HuH-7.5 (cell line): ENCODE measurements around the gene ZIC5.
A peak's percentile ranks its signal among the peaks of the same experiment; 100 is the strongest.

Experiments
- DNase-seq: peaks from one replicate; pipeline ENCODE4 v3.0.0; 2011; ENCODE audit warnings: low spot score

The ZIC5 gene

GRCh38 chr13:99975626-99976025, 4.1 kb upstream of the ZIC5 start:
- DNase-seq = no peak

- no peak for DNase-seq
Observed at GRCh38 chr13:99974939-99975561, 3.5 kb upstream of the ZIC5 start.

- no peak for DNase-seq
Observed at GRCh38 chr13:99974296-99974938, 2.9 kb upstream of the ZIC5 start.

- DNase-seq = no peak
Observed at GRCh38 chr13:99973808-99974185, 2.2 kb upstream of the ZIC5 start.

GRCh38 chr13:99973163-99973807, 1.7 kb upstream of the ZIC5 start:
- no peak for DNase-seq

GRCh38 chr13:99972190-99972731, 694 bp upstream of the ZIC5 start:
- no peak for DNase-seq

- DNase-seq = no peak
Observed at GRCh38 chr13:99970651-99971575, 654 bp downstream of the ZIC5 start.

GRCh38 chr13:99969919-99970650, 1.5 kb downstream of the ZIC5 start:
- DNase-seq = peak; percentile 83

- no peak for DNase-seq
Observed at GRCh38 chr13:99969453-99969918, 2.1 kb downstream of the ZIC5 start.

GRCh38 chr13:99968521-99969452, 2.8 kb downstream of the ZIC5 start:
- no peak for DNase-seq

- no peak for DNase-seq
Observed at GRCh38 chr13:99967869-99968520, 3.6 kb downstream of the ZIC5 start.

- no peak for DNase-seq
Observed at GRCh38 chr13:99967498-99967868, 4.1 kb downstream of the ZIC5 start.

GRCh38 chr13:99966064-99966805, 5.3 kb downstream of the ZIC5 start:
- DNase-seq = no peak

GRCh38 chr13:99965329-99966000, 6.1 kb downstream of the ZIC5 start:
- no peak for DNase-seq

GRCh38 chr13:99963816-99964339, 7.7 kb downstream of the ZIC5 start:
- DNase-seq = no peak

- no peak for DNase-seq
Observed at GRCh38 chr13:99962242-99962641, 9.3 kb downstream of the ZIC5 start.

- no peak for DNase-seq
Observed at GRCh38 chr13:99961636-99962035, 9.9 kb downstream of the ZIC5 start.

GRCh38 chr13:99960663-99961311, 10.8 kb downstream of the ZIC5 start:
- no peak for DNase-seq
